Measurements from ENCODE around the gene TRAF3. TPM values are rescaled to one million over a fixed set of nuclear protein-coding genes. Genes with fewer than 3 reads are reported as not detected.

Gene TRAF3
- total RNA-seq, 1 donor from 2014 or later: 25.9 TPM

- Mint-ChIP-seq H3K27me3 (ENCODE audit: low read depth, unreplicated experiment) (no peaks in the 10 kb centered on the region), H3K9me3 (ENCODE audit: unreplicated experiment) (no peaks in the 10 kb centered on the region), H3K36me3 (ENCODE audit: low read depth, unreplicated experiment) (peaks cover 2% of the 10 kb centered on the region), H3K4me3 (ENCODE audit: unreplicated experiment) (peak overlapping the region; percentile 74), H3K27ac (ENCODE audit: unreplicated experiment) (peak overlapping the region; percentile 100), H3K4me1 (ENCODE audit: low read depth, unreplicated experiment) (peaks cover 34% of the 10 kb centered on the region)
- H3K27ac ChIP-seq (ENCODE audit: low read depth, low read length): peak overlapping the region; percentile 89
- no peaks in the 10 kb centered on the region for H3K27me3 ChIP-seq (ENCODE audit: insufficient read depth, low read length)
- H3K4me2 ChIP-seq (ENCODE audit: low read length): peak overlapping the region; percentile 73
- H2AFZ ChIP-seq (ENCODE audit: low read depth, low read length): peak overlapping the region; percentile 37
- H3K4me3 ChIP-seq (ENCODE audit: insufficient read depth, low read depth, low read length): peak overlapping the region; percentile 14
- peak overlapping the region; percentile 68 for H3K9ac ChIP-seq (ENCODE audit: low read length)
- H3K79me2 ChIP-seq (ENCODE audit: insufficient read depth, low read length): peaks cover 85% of the 10 kb centered on the region
- H3K9me3 ChIP-seq (ENCODE audit: insufficient read depth, low read depth, low read length): peaks cover 3% of the 10 kb centered on the region
- DNase-seq (ENCODE audit: low read depth) (peak; percentile 96), FAIRE-seq (no peak)
- H3K4me1 ChIP-seq (ENCODE audit: insufficient read depth, low read length): peaks cover 13% of the 10 kb centered on the region
- peak; percentile 68 for TF ChIP-seq CTCF (IDR thresholded peaks at IDR 0.05; ENCODE audit: insufficient read depth, low read depth, low read length)
- no peak for TF ChIP-seq EZH2 (IDR thresholded peaks at IDR 0.05; ENCODE audit: insufficient read depth, low read length)
- no peaks in the 10 kb centered on the region for H3K36me3 ChIP-seq (ENCODE audit: insufficient read depth, low read length)
- H4K20me1 ChIP-seq (ENCODE audit: insufficient read depth, low read length): peaks cover 89% of the 10 kb centered on the region
These were observed 18.0 kb downstream of the TRAF3 start for GRCh38 chr14:102795060-102795925.

DNA sequence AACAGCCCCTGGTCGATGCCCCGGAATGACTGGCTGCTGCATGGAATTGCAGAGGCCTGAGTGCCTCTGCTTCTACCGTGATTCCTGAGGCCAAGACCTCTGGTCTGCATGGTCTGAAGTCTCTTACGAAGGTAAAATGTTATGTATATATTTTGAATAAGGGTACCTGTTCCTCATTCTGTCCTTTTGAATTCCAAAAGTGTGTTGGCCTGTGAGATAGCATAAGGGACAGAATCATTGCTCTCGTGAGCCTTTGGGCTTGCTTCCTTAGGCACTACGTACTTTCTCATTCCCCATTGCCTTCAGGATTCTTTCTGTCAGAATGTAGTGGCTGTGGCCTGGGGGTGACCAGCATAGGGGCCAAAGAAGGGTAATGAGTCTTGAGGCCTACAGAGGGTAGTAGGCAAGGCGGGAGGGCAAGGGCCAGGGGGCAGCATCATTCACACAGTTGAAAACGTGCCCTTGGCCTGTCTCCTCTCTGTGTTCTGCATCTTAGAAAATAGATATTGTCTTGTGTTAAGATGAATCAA, 19.5 kb downstream of the TRAF3 start:
- no peak for FAIRE-seq
- Mint-ChIP-seq H3K4me1 (ENCODE audit: low read depth, unreplicated experiment) (peaks cover 37% of the 10 kb centered on the region), H3K27ac (ENCODE audit: unreplicated experiment) (peak overlapping the region; percentile 72), H3K4me3 (ENCODE audit: unreplicated experiment) (no peak overlapping the region), H3K27me3 (ENCODE audit: low read depth, unreplicated experiment) (no peaks in the 10 kb centered on the region), H3K9me3 (ENCODE audit: unreplicated experiment) (no peaks in the 10 kb centered on the region), H3K36me3 (ENCODE audit: low read depth, unreplicated experiment) (peaks cover 2% of the 10 kb centered on the region)
- Histone ChIP-seq H3K36me3 (ENCODE audit: insufficient read depth, low read length) (no peaks in the 10 kb centered on the region), H3K27ac (ENCODE audit: low read depth, low read length) (no peak overlapping the region), H3K9ac (ENCODE audit: low read length) (no peak overlapping the region), H3K27me3 (ENCODE audit: insufficient read depth, low read length) (no peaks in the 10 kb centered on the region), H3K4me3 (ENCODE audit: insufficient read depth, low read depth, low read length) (no peak overlapping the region), H3K79me2 (ENCODE audit: insufficient read depth, low read length) (peaks cover 78% of the 10 kb centered on the region), H4K20me1 (ENCODE audit: insufficient read depth, low read length) (peaks cover 80% of the 10 kb centered on the region), H2AFZ (ENCODE audit: low read depth, low read length) (no peak overlapping the region), H3K4me1 (ENCODE audit: insufficient read depth, low read length) (peaks cover 13% of the 10 kb centered on the region), H3K4me2 (ENCODE audit: low read length) (no peak overlapping the region), H3K9me3 (ENCODE audit: insufficient read depth, low read depth, low read length) (peaks cover 3% of the 10 kb centered on the region)
- TF ChIP-seq EZH2 (IDR thresholded peaks at IDR 0.05; ENCODE audit: insufficient read depth, low read length) (no peak), CTCF (IDR thresholded peaks at IDR 0.05; ENCODE audit: insufficient read depth, low read depth, low read length) (no peak)
- DNase-seq (ENCODE audit: low read depth): no peak

All from astrocyte (in vitro differentiated cells and primary cell).